ENCODE results near the gene TMOD1.

TMOD1 gene

GRCh38 chr9:97561501-97561900 is 60.0 kb downstream of the TMOD1 start:
- TF ChIP-seq, protein P1, sequence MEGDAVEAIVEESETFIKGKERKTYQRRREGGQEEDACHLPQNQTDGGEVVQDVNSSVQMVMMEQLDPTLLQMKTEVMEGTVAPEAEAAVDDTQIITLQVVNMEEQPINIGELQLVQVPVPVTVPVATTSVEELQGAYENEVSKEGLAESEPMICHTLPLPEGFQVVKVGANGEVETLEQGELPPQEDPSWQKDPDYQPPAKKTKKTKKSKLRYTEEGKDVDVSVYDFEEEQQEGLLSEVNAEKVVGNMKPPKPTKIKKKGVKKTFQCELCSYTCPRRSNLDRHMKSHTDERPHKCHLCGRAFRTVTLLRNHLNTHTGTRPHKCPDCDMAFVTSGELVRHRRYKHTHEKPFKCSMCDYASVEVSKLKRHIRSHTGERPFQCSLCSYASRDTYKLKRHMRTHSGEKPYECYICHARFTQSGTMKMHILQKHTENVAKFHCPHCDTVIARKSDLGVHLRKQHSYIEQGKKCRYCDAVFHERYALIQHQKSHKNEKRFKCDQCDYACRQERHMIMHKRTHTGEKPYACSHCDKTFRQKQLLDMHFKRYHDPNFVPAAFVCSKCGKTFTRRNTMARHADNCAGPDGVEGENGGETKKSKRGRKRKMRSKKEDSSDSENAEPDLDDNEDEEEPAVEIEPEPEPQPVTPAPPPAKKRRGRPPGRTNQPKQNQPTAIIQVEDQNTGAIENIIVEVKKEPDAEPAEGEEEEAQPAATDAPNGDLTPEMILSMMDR (conservative IDR thresholded peaks at IDR 0.05; ENCODE audit: low read depth), result no peak
- CTCF ChIA-PET, result interaction anchor here (1.2 kb wide), 1 partner anchor 37 kb away, joined by 7 read pairs; no protein-coding TSS in a partner anchor

DNA sequence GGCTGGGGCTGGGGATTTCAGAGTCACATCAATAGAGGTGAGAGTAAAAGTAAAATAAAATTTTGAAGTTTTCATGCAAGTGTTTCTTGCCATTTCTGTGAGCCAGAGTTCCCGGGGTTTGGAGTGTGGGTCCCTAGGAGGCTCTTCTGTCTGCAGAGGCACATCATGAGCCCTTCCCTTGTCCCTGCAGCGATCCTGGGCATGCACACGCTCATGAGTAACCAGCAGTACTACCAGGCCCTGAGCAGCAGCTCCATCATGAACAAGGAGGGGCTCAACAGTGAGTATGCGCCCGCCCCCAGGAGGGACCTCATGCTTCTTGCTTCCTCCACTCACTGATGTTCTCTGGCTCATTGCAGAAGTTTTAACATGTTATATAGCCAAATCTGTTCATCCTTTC is 61.1 kb downstream of the TMOD1 start:
- no peak overlapping the region for H3K27ac ChIP-seq
- POLR2A ChIA-PET (ENCODE audit: low non-redundant PET), result no interaction called here
- no peak for DNase-seq (ENCODE audit: low spot score)
- TF ChIP-seq, protein P1 (conservative IDR thresholded peaks at IDR 0.05; ENCODE audit: low read depth), result no peak
- CTCF ChIA-PET, result interaction anchor here (1.2 kb wide), 1 partner anchor 36 kb away, joined by 7 read pairs; no protein-coding TSS in a partner anchor

More at GRCh38 chr9:97561501-97561900, 60.0 kb downstream of the TMOD1 start:
- H3K27ac ChIP-seq, result no peak overlapping the region
- POLR2A ChIA-PET (ENCODE audit: low non-redundant PET), result interaction anchor here (0.7 kb wide), 1 partner anchor 12 kb away, joined by 6 read pairs; no protein-coding TSS in a partner anchor
- no peak for DNase-seq (ENCODE audit: low spot score)

DNA sequence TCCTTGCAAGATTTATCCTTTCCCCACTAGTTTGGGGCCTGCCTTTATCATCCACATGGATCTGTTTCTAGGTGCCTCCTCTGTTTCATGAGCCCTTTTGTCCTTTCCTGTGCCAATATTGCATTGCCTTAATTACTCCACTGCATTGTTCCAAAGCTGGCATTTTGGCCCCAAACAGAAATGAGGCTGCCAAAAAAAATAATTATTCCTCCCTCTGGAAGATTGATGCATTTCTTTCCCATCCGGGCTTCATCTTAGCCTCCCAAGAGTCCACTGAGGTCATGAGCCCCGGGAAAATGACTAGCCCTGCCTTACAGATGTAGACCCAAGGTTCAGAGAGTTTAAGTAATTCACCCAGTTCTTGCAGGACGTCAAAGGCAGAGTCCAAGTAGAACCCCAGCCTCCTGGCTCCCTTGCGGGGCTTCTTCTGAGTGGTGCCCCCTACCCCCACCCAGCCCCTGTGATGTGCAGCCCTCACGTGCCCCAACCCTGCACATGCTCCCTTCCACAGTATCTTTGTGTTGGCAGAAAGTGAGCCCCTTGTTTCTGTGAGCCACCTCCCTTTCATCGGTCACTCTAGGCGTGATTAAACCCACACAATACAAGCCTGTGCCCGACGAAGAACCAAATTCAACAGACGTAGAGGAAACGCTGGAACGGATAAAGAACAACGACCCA is 62.1 kb downstream of the TMOD1 start:
- ChIA-PET CTCF (interaction anchor here (0.7 kb wide), 1 partner anchor 52 kb away, joined by 5 read pairs; no protein-coding TSS in a partner anchor), POLR2A (ENCODE audit: low non-redundant PET) (no interaction called here)
- no peak for DNase-seq (ENCODE audit: low spot score)
- TF ChIP-seq, protein P1 (conservative IDR thresholded peaks at IDR 0.05; ENCODE audit: low read depth), result no peak
- no peak overlapping the region for H3K27ac ChIP-seq

DNA sequence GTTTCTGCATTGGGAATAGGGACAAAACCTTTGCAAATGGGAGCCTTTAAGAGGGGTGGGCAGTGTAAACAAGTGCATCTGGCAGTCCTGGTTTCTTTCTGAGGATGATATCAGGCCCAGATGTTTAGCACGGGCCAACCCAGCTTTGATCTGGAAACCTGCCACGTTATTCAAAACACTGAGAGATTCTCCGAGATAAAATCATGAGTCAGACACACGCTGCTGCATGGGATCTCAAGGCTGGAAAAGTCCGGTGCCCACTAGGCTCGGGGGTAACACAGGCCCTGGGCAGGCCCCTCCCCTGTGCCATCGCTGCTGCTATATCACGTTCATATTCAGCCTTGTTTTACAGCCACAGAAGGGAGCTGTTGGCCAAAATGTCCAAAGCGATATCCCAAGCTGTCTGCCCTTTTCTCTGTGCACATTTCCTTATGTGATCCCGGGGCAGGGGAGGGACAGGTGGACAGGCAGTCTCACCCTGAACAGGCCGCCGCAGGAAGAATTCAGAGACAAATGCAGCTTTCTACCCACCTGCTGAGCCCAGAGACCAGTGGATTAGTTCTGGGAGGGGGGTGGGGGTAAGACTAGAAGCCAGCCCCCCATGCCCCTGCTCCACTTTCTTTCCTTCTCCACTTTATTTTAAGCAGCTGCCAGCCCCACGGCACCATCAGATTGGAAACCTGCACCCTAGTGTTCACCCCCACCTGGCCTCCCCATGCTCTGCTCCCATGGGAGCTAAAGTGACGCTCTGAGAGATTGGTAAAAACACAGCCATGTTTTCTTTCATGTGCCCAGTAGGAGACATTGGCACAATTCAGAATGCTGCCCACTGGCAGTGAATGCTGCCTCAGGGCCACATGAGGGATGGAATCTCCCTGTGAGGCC is 63.1 kb downstream of the TMOD1 start:
- H3K27ac ChIP-seq, result no peak overlapping the region
- peak; percentile 30 for DNase-seq (ENCODE audit: low spot score)
- ChIA-PET CTCF (interaction anchor here (0.8 kb wide), 1 partner anchor 33 kb away, joined by 5 read pairs; no protein-coding TSS in a partner anchor), POLR2A (ENCODE audit: low non-redundant PET) (interaction anchor here (0.6 kb wide), 1 partner anchor 114 kb away, joined by 4 read pairs; no protein-coding TSS in a partner anchor)
- TF ChIP-seq, protein P1 (conservative IDR thresholded peaks at IDR 0.05; ENCODE audit: low read depth), result no peak

DNA sequence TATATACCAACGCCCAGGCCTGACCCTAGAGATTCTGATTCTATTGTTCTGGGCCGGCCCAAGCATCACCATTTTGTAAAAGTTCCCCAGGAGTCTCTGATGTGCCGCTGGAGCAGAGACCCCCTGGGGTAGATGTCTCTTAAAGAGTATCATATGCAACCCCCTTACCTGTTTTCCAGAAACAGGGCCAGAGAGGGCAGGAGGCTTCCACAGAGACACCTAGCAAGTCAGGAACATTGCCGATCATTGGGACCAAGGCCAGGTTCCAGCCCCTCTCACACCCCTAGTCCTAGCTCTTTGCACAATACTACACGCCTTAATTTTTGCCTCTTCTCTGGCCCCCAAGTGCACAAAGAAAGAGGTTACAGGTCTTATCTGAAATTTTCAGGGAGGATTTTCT is 63.8 kb downstream of the TMOD1 start:
- POLR2A ChIA-PET (ENCODE audit: low non-redundant PET), result no interaction called here
- TF ChIP-seq, protein P1 (conservative IDR thresholded peaks at IDR 0.05; ENCODE audit: low read depth), result no peak
- no peak for DNase-seq (ENCODE audit: low spot score)
- no peak overlapping the region for H3K27ac ChIP-seq
- CTCF ChIA-PET, result no interaction called here

GRCh38 chr9:97567182-97567893 is 65.9 kb downstream of the TMOD1 start:
- CTCF ChIA-PET, result interaction anchor here (0.5 to 0.7 kb wide), 2 partner anchors 31 to 108 kb away, joined by 3 read pairs; no protein-coding TSS in a partner anchor

More at GRCh38 chr9:97567182-97567893, 65.9 kb downstream of the TMOD1 start:
- no peak overlapping the region for H3K27ac ChIP-seq
- POLR2A ChIA-PET (ENCODE audit: low non-redundant PET), result no interaction called here
- DNase-seq (ENCODE audit: low spot score), result no peak
- TF ChIP-seq, protein P1 (conservative IDR thresholded peaks at IDR 0.05; ENCODE audit: low read depth), result no peak

Measured in RWPE1 (cell line).